Spleen (tissue), 7 donors: ENCODE data around the gene PEX7.

ENCODE experiments used
- CTCF ChIP-seq, 11 experiments: fragments of 200-600 bp in 7 of 11; fragments of 450-650 bp in 4 of 11; sonication (generic) in 4 of 11; IDR thresholded peaks in 8 of 11; conservative IDR thresholded peaks in 3 of 11; 1 replicate in 7 of 11; 2 replicates in 4 of 11; pipeline versions ENCODE4 v1.4.0 to v1.8.0; 2016 to 2021; ENCODE audit warnings: antibody characterized with exemption in 11 of 11, inconsistent platforms in 4 of 11, mild to moderate bottlenecking in 1 of 11
- POLR2A ChIP-seq, 3 donors: fragments of 450-650 bp; IDR thresholded peaks; one replicate each; pipeline ENCODE4 v1.5.1; 2017; ENCODE audit warnings: antibody characterized with exemption in 3 of 3, mild to moderate bottlenecking in 1 of 3
- donor health status: DM: no; HTN: no; CAD: no; lungs with moderate emphysema.
- donor health status: DM: no; HTN: no; CAD: no.
- donor health status: DM: no; HTN: no; CAD: no.

- TF ChIP-seq POLR2A (IDR thresholded peaks at IDR 0.05) (no peak), CTCF (IDR thresholded peaks at IDR 0.05 in 8 of 11, conservative IDR thresholded peaks at IDR 0.05 in 3 of 11) (no peak)
Measured at GRCh38 chr6:136920216-136920615, 97.8 kb downstream of the PEX7 start.
